ENCODE measurements around the gene SSR1.

- TF ChIP-seq CTCF (IDR thresholded peaks at IDR 0.05; ENCODE audit: insufficient read depth, low read depth, low read length) (no peak), EZH2 (IDR thresholded peaks at IDR 0.05; ENCODE audit: insufficient read depth, low read length) (no peak)
Observed at GRCh38 chr6:7264686-7265384, 48.2 kb downstream of the SSR1 start.

Data from astrocyte (in vitro differentiated cells and primary cell).